SK-N-MC (cell line): ENCODE data around the gene ANKRD11.

ENCODE experiments used
- EZH2 ChIP-seq: fragments of 200-600 bp; sonication (generic); IDR thresholded peaks from one replicate; pipeline ENCODE4 v1.6.1; 2017; ENCODE audit warnings: antibody characterized with exemption
- FOXP2 ChIP-seq: optimal IDR thresholded peaks from 2 replicates; pipeline ENCODE3; 2011; ENCODE audit warnings: mild to moderate bottlenecking, moderate library complexity; ENCODE audit not compliant: insufficient read depth; ENCODE audit errors: extremely low read length, control extremely low read depth
- POLR2AphosphoS5 ChIP-seq: IDR thresholded peaks from 2 replicates; pipeline ENCODE4 v1.6.1; 2012; ENCODE audit warnings: mild to moderate bottlenecking, low read depth, low read length, borderline replicate concordance

GRCh38 chr16:89257757-89258465 is 232.4 kb downstream of the ANKRD11 start:
- no peak for TF ChIP-seq POLR2AphosphoS5
- no peak for TF ChIP-seq EZH2
- TF ChIP-seq FOXP2: no peak
